ENCODE results near the gene ROR1. TPM values are rescaled to one million over a fixed set of nuclear protein-coding genes. Genes with fewer than 3 reads are reported as not detected.

The ROR1 gene
- polyA plus RNA-seq (2013, experiment 1 of 2), result 22.2 TPM
- 24.8 TPM for polyA plus RNA-seq (2013, experiment 2 of 2)

- Histone ChIP-seq H3K4me1 (ENCODE audit: control insufficient read depth, insufficient read depth, low read length, poor library complexity, severe bottlenecking) (peaks cover 21% of the 10 kb centered on the region), H3K9me3 (ENCODE audit: control insufficient read depth, low read length) (no peaks in the 10 kb centered on the region), H3K27ac (ENCODE audit: low read depth, low read length, severe bottlenecking) (peak within 1 kb of the TSS; percentile 70), H3K36me3 (ENCODE audit: control insufficient read depth, insufficient read depth, low read length) (no peaks in the 10 kb centered on the region), H3K4me3 (ENCODE audit: extremely low read depth, insufficient read depth, low read length, poor library complexity, severe bottlenecking) (peak within 1 kb of the TSS; percentile 72)
- WGBS, 2 experiments (ENCODE audit: insufficient coverage in 2 of 2), result 0 to 1% methylated on average over 66 to 85 of the region's 99 CpGs
These were observed at the start of gene ROR1 for GRCh38 chr1:63773815-63774616. Gene ROR1 (plus strand): TSS chr1:63774017.

- Histone ChIP-seq H3K9me3 (ENCODE audit: control insufficient read depth, low read length) (peaks cover 11% of the 10 kb centered on the region), H3K36me3 (ENCODE audit: control insufficient read depth, insufficient read depth, low read length) (no peaks in the 10 kb centered on the region), H3K4me1 (ENCODE audit: control insufficient read depth, insufficient read depth, low read length, poor library complexity, severe bottlenecking) (peaks cover 10% of the 10 kb centered on the region), H3K4me3 (ENCODE audit: extremely low read depth, insufficient read depth, low read length, poor library complexity, severe bottlenecking) (no peak overlapping the region), H3K27ac (ENCODE audit: low read depth, low read length, severe bottlenecking) (no peak overlapping the region)
- 91 to 96% methylated on average over 3 of the region's 3 CpGs for WGBS, 2 experiments (ENCODE audit: insufficient coverage in 2 of 2)
These were observed 49.4 kb upstream of the ROR1 start for GRCh38 chr1:63724375-63724899.

DNA sequence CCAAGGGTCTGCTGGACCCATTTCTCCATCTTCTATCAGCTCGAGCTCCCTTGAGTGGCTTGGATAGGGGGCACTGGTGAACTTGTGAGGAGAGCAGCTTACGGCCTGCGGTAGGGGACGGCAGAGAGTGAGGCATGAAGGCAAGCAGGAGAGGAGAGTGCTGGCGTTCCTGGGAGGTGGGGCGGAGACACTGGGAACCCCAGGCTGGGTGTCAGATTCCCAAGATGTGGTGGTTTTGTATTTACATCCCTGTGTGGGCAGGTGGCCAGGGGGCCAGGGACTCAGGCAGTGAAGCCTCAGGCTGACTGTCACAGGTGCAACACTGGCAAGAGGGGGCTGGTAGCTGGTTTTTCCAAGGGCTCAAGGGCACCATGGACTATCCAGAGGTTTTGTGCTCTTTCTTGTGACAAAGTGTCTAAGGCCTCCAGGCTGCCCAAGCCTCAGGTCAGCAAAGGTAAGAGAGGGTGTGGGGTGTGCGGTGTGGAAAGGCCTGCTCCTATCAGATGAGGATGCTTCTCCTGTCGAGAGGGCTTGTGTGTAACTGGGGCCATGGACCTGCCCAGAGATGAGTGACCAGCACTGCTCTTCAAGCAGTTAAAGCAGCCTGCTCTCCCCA lies 45.1 kb upstream of the ROR1 start:
- Histone ChIP-seq H3K4me3 (ENCODE audit: extremely low read depth, insufficient read depth, low read length, poor library complexity, severe bottlenecking) (no peak overlapping the region), H3K27ac (ENCODE audit: low read depth, low read length, severe bottlenecking) (no peak overlapping the region), H3K9me3 (ENCODE audit: control insufficient read depth, low read length) (peaks cover 11% of the 10 kb centered on the region), H3K36me3 (ENCODE audit: control insufficient read depth, insufficient read depth, low read length) (no peaks in the 10 kb centered on the region), H3K4me1 (ENCODE audit: control insufficient read depth, insufficient read depth, low read length, poor library complexity, severe bottlenecking) (peaks cover 19% of the 10 kb centered on the region)
- WGBS, 2 experiments (ENCODE audit: insufficient coverage in 2 of 2), result 93% methylated on average over 6 to 7 of the region's 8 CpGs

- no peak overlapping the region for H3K4me3 ChIP-seq (ENCODE audit: extremely low read depth, insufficient read depth, low read length, poor library complexity, severe bottlenecking)
- H3K36me3 ChIP-seq (ENCODE audit: control insufficient read depth, insufficient read depth, low read length), result no peaks in the 10 kb centered on the region
- no peak overlapping the region for H3K27ac ChIP-seq (ENCODE audit: low read depth, low read length, severe bottlenecking)
- peaks cover 15% of the 10 kb centered on the region for H3K4me1 ChIP-seq (ENCODE audit: control insufficient read depth, insufficient read depth, low read length, poor library complexity, severe bottlenecking)
- 89 to 93% methylated on average over 2 to 3 of the region's 5 CpGs for WGBS, 2 experiments (ENCODE audit: insufficient coverage in 2 of 2)
- peaks cover 11% of the 10 kb centered on the region for H3K9me3 ChIP-seq (ENCODE audit: control insufficient read depth, low read length)
These were observed 44.6 kb upstream of the ROR1 start for GRCh38 chr1:63729227-63729620.

GRCh38 chr1:63730211-63730610 lies 43.6 kb upstream of the ROR1 start:
- Histone ChIP-seq H3K36me3 (ENCODE audit: control insufficient read depth, insufficient read depth, low read length) (no peaks in the 10 kb centered on the region), H3K9me3 (ENCODE audit: control insufficient read depth, low read length) (peaks cover 11% of the 10 kb centered on the region), H3K27ac (ENCODE audit: low read depth, low read length, severe bottlenecking) (peak overlapping the region; percentile 42), H3K4me1 (ENCODE audit: control insufficient read depth, insufficient read depth, low read length, poor library complexity, severe bottlenecking) (peaks cover 15% of the 10 kb centered on the region), H3K4me3 (ENCODE audit: extremely low read depth, insufficient read depth, low read length, poor library complexity, severe bottlenecking) (no peak overlapping the region)
- WGBS, 2 experiments (ENCODE audit: insufficient coverage in 2 of 2), result 34 to 53% methylated on average over 3 of the region's 4 CpGs

DNA sequence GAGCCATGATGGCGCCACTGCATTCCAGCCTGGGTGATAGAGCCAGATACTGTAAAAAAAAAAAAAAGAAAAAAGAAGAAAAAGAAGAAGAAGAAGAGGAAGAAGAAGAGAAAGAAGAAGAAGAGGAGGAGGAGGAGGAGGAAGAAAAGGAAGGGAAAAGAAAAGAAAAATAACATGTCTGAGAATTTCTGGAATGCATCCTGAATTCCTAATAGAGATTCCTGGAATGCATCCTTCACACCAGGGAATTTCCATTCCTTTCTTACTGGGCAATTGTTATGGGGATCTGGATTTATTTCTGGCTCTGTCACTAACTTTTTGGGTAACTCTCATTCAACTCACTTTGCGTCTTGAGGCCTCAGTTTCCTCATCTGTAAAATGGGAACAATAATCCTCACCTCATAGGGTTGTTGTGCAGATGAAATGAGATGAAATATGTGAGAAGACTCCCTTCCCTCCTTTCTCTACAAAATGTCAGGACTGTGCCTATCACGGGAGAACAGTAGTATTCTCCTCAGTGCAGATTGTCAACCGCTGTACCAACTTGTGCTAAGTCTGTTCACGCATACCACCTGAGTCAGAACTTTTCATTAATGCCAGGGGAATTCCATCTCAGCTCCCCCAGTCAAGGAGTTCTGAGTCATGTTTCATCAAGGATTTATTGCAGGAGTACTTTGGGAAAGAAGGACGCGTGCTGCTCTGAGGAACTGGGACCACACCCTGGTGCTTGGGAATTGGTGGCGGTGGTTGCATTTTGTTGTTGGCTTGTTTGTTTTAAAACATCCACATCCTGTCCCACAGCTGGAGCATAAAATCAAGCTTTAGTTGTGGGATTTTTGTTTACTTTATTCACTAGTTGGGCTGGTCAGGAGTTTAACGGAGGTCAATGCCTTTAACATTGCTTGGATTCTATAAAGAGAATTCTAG lies 42.4 kb upstream of the ROR1 start:
- H3K4me1 ChIP-seq (ENCODE audit: control insufficient read depth, insufficient read depth, low read length, poor library complexity, severe bottlenecking), result peaks cover 15% of the 10 kb centered on the region
- no peaks in the 10 kb centered on the region for H3K36me3 ChIP-seq (ENCODE audit: control insufficient read depth, insufficient read depth, low read length)
- H3K27ac ChIP-seq (ENCODE audit: low read depth, low read length, severe bottlenecking), result peak overlapping the region; percentile 78
- peaks cover 16% of the 10 kb centered on the region for H3K9me3 ChIP-seq (ENCODE audit: control insufficient read depth, low read length)
- no peak overlapping the region for H3K4me3 ChIP-seq (ENCODE audit: extremely low read depth, insufficient read depth, low read length, poor library complexity, severe bottlenecking)
- 89 to 93% methylated on average over 5 of the region's 9 CpGs for WGBS, 2 experiments (ENCODE audit: insufficient coverage in 2 of 2)

GRCh38 chr1:63732666-63733065 lies 41.2 kb upstream of the ROR1 start:
- Histone ChIP-seq H3K4me3 (ENCODE audit: extremely low read depth, insufficient read depth, low read length, poor library complexity, severe bottlenecking) (no peak overlapping the region), H3K36me3 (ENCODE audit: control insufficient read depth, insufficient read depth, low read length) (no peaks in the 10 kb centered on the region), H3K9me3 (ENCODE audit: control insufficient read depth, low read length) (peaks cover 13% of the 10 kb centered on the region), H3K27ac (ENCODE audit: low read depth, low read length, severe bottlenecking) (peak overlapping the region; percentile 2), H3K4me1 (ENCODE audit: control insufficient read depth, insufficient read depth, low read length, poor library complexity, severe bottlenecking) (peaks cover 15% of the 10 kb centered on the region)
- WGBS, 2 experiments (ENCODE audit: insufficient coverage in 2 of 2), result 86% methylated on average over 1 of the region's 1 CpG; no CpG with 5 or more reads in 1 of the 2 experiments

- Histone ChIP-seq H3K4me1 (ENCODE audit: control insufficient read depth, insufficient read depth, low read length, poor library complexity, severe bottlenecking) (no peaks in the 10 kb centered on the region), H3K36me3 (ENCODE audit: control insufficient read depth, insufficient read depth, low read length) (no peaks in the 10 kb centered on the region), H3K9me3 (ENCODE audit: control insufficient read depth, low read length) (peaks cover 9% of the 10 kb centered on the region), H3K27ac (ENCODE audit: low read depth, low read length, severe bottlenecking) (no peak overlapping the region), H3K4me3 (ENCODE audit: extremely low read depth, insufficient read depth, low read length, poor library complexity, severe bottlenecking) (no peak overlapping the region)
- 86 to 100% methylated on average over 1 of the region's 1 CpG for WGBS, 2 experiments (ENCODE audit: insufficient coverage in 2 of 2)
These were observed 35.0 kb upstream of the ROR1 start for GRCh38 chr1:63738772-63739171.

DNA sequence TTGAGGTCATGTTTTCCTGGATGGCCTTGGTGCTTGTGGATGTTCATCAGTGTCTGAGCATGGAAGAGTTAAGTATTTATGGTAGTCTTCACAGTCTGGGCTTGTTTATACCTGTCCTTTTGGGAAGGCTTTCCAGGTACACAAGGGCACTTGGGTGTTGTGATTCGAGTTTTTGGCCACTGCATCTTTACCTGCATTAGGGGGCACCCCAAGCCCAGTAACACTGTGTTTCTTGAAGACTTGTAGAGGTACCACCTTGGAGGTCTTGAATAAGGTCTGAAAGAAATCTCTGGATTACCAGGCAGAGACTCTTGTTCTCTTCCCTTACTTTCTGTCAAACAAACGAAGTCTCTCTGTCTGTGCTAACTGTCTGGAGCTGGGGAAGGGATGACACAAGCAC lies 34.4 kb upstream of the ROR1 start:
- H3K36me3 ChIP-seq (ENCODE audit: control insufficient read depth, insufficient read depth, low read length), result no peaks in the 10 kb centered on the region
- H3K9me3 ChIP-seq (ENCODE audit: control insufficient read depth, low read length), result peaks cover 9% of the 10 kb centered on the region
- H3K27ac ChIP-seq (ENCODE audit: low read depth, low read length, severe bottlenecking), result no peak overlapping the region
- H3K4me1 ChIP-seq (ENCODE audit: control insufficient read depth, insufficient read depth, low read length, poor library complexity, severe bottlenecking), result no peaks in the 10 kb centered on the region
- 78 to 86% methylated on average over 1 to 2 of the region's 2 CpGs for WGBS, 2 experiments (ENCODE audit: insufficient coverage in 2 of 2)
- no peak overlapping the region for H3K4me3 ChIP-seq (ENCODE audit: extremely low read depth, insufficient read depth, low read length, poor library complexity, severe bottlenecking)

DNA sequence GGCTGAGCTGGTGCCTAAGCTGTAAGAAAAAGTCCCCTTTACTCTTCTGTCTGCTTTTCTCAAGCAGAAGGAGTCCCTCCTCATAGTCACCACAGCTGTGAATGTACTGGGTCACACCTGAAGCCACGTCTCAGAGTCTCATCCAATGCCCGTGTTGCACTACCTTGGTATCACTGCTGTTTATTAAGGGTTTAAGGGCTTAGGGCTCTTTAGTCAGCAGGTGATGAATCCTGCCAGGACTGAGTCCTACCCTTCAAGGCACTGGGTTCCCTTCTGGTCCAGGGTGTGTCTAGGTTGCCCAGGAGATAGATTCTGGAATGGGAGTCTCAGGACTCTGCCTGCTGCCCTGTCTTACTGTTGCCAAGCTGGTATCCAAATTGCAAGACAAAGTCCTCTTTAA lies 33.4 kb upstream of the ROR1 start:
- no peaks in the 10 kb centered on the region for H3K36me3 ChIP-seq (ENCODE audit: control insufficient read depth, insufficient read depth, low read length)
- H3K4me3 ChIP-seq (ENCODE audit: extremely low read depth, insufficient read depth, low read length, poor library complexity, severe bottlenecking), result no peak overlapping the region
- WGBS, 2 experiments (ENCODE audit: insufficient coverage in 2 of 2), result 82 to 92% methylated on average over 2 of the region's 2 CpGs
- no peaks in the 10 kb centered on the region for H3K4me1 ChIP-seq (ENCODE audit: control insufficient read depth, insufficient read depth, low read length, poor library complexity, severe bottlenecking)
- peaks cover 9% of the 10 kb centered on the region for H3K9me3 ChIP-seq (ENCODE audit: control insufficient read depth, low read length)
- no peak overlapping the region for H3K27ac ChIP-seq (ENCODE audit: low read depth, low read length, severe bottlenecking)

All from mesodermal cell (in vitro differentiated cells).